MM.1S (cell line): ENCODE data around the gene IFNW1.

Source experiments
- DNase-seq: peaks from one replicate; pipeline ENCODE4 v3.0.0-alpha.2; 2015
- H2AFZ ChIP-seq: fragments of 300-600 bp; sonication (generic); 2 replicates; pipeline ENCODE4 v1.6.0; 2016; ENCODE audit warnings: antibody characterized with exemption, low read length
- H3F3A ChIP-seq: fragments of 300-600 bp; sonication (generic); 2 replicates; pipeline ENCODE4 v1.6.1; 2016; ENCODE audit warnings: mild to moderate bottlenecking, antibody characterized with exemption, low read length, moderate library complexity, mixed read lengths; ENCODE audit not compliant: insufficient read depth
- H3K27ac ChIP-seq: fragments of 300-600 bp; sonication (generic); 2 replicates; pipeline ENCODE4 v1.5.1; 2016; ENCODE audit warnings: mild to moderate bottlenecking, low read length
- H3K27me3 ChIP-seq: fragments of 300-600 bp; sonication (generic); replicated peaks from 2 replicates; pipeline ENCODE4 v1.6.0; 2016; ENCODE audit warnings: low read length; ENCODE audit not compliant: insufficient read depth
- H3K36me3 ChIP-seq: fragments of 300-600 bp; sonication (generic); replicated peaks from 2 replicates; pipeline ENCODE4 v1.6.1; 2016; ENCODE audit warnings: mild to moderate bottlenecking, low read length, mixed read lengths; ENCODE audit not compliant: insufficient read depth
- H3K4me1 ChIP-seq: fragments of 300-600 bp; sonication (generic); 2 replicates; pipeline ENCODE4 v1.6.1; 2016; ENCODE audit warnings: low read length, mixed read lengths
- H3K4me2 ChIP-seq: fragments of 300-600 bp; sonication (generic); 2 replicates; pipeline ENCODE4 v1.6.0; 2016; ENCODE audit warnings: low read depth, low read length
- H3K4me3 ChIP-seq: fragments of 300-600 bp; sonication (generic); 2 replicates; pipeline ENCODE4 v1.5.1; 2016; ENCODE audit warnings: low read length, mixed read lengths
- H3K79me2 ChIP-seq: fragments of 300-600 bp; sonication (generic); 2 replicates; pipeline ENCODE4 v1.6.1; 2016; ENCODE audit warnings: mixed run types, low read length, mixed read lengths
- H3K9ac ChIP-seq: fragments of 300-600 bp; sonication (generic); 2 replicates; pipeline ENCODE4 v1.6.1; 2016; ENCODE audit warnings: low read length, mixed read lengths
- H3K9me2 ChIP-seq: fragments of 300-600 bp; sonication (generic); replicated peaks from 2 replicates; pipeline ENCODE4 v1.6.1; 2016; ENCODE audit warnings: mild to moderate bottlenecking, low read length, mixed read lengths; ENCODE audit not compliant: insufficient read depth
- H3K9me3 ChIP-seq: fragments of 300-600 bp; sonication (generic); replicated peaks from 2 replicates; pipeline ENCODE4 v1.6.1; 2016; ENCODE audit warnings: mild to moderate bottlenecking, low read length, mixed read lengths; ENCODE audit not compliant: insufficient read depth
- H4K20me1 ChIP-seq: fragments of 300-600 bp; sonication (generic); 2 replicates; pipeline ENCODE4 v1.6.1; 2016; ENCODE audit warnings: mild to moderate bottlenecking, low read length, moderate library complexity, mixed read lengths; ENCODE audit not compliant: insufficient read depth
- CTCF ChIP-seq: fragments of 300-600 bp; sonication (generic); IDR thresholded peaks from 2 replicates; pipeline ENCODE4 v1.5.1; 2016; ENCODE audit warnings: antibody characterized with exemption, low read length, mixed read lengths
- EZH2 ChIP-seq: fragments of 300-600 bp; sonication (generic); optimal IDR thresholded peaks from 2 replicates; pipeline ENCODE3; 2017; ENCODE audit warnings: low read depth, mild to moderate bottlenecking, antibody characterized with exemption, low read length, mixed read lengths
- EZH2phosphoT487 ChIP-seq: fragments of 300-600 bp; sonication (generic); IDR thresholded peaks from 2 replicates; pipeline ENCODE4 v1.6.1; 2018; ENCODE audit warnings: antibody characterized with exemption, low read length

IFNW1 gene

GRCh38 chr9:21153336-21154017, 11.8 kb upstream of the IFNW1 start:
- TF ChIP-seq EZH2phosphoT487: no peak
- no peak for TF ChIP-seq CTCF
- no peak for TF ChIP-seq EZH2
- Histone ChIP-seq H3K36me3 (no peaks in the 10 kb centered on the region), H4K20me1 (no peaks in the 10 kb centered on the region), H3K4me3 (no peak overlapping the region), H3K9me2 (no peaks in the 10 kb centered on the region), H3K9ac (no peak overlapping the region), H3K4me2 (no peak overlapping the region), H3K79me2 (no peaks in the 10 kb centered on the region), H3K27ac (no peak overlapping the region), H2AFZ (0 out of 2 replicates have a peak overlapping the region, but pooled peaks have one; percentile 38), H3K4me1 (no peaks in the 10 kb centered on the region), H3K27me3 (no peaks in the 10 kb centered on the region), H3F3A (no peaks in the 10 kb centered on the region), H3K9me3 (no peaks in the 10 kb centered on the region)
- no peak for DNase-seq

- no peaks in the 10 kb centered on the region for H3K9me3 ChIP-seq
- H3K9ac ChIP-seq: no peak overlapping the region
- no peaks in the 10 kb centered on the region for H3K36me3 ChIP-seq
- H3K27me3 ChIP-seq: no peaks in the 10 kb centered on the region
- TF ChIP-seq EZH2 (no peak), CTCF (no peak), EZH2phosphoT487 (no peak)
- H3F3A ChIP-seq: no peaks in the 10 kb centered on the region
- H3K27ac ChIP-seq: no peak overlapping the region; the same call in 1 of the 2 replicates
- no peaks in the 10 kb centered on the region for H4K20me1 ChIP-seq
- peaks cover 17% of the 10 kb centered on the region; the same call in 1 of the 2 replicates for H3K4me1 ChIP-seq
- H3K79me2 ChIP-seq: no peaks in the 10 kb centered on the region
- H3K9me2 ChIP-seq: no peaks in the 10 kb centered on the region
- H3K4me2 ChIP-seq: peak overlapping the region; percentile 19; the same call in 1 of the 2 replicates
- H3K4me3 ChIP-seq: no peak overlapping the region
- peak; percentile 41 for DNase-seq
- no peak overlapping the region for H2AFZ ChIP-seq
These were observed 3.0 kb upstream of the IFNW1 start for GRCh38 chr9:21144603-21145002.

- H3K27ac ChIP-seq: no peak overlapping the region
- no peak overlapping the region for H2AFZ ChIP-seq
- H3F3A ChIP-seq: no peaks in the 10 kb centered on the region
- DNase-seq: no peak
- H3K4me1 ChIP-seq: peaks cover 7% of the 10 kb centered on the region; the same call in 1 of the 2 replicates
- TF ChIP-seq EZH2phosphoT487 (no peak), CTCF (no peak), EZH2 (no peak)
- no peaks in the 10 kb centered on the region for H4K20me1 ChIP-seq
- no peaks in the 10 kb centered on the region for H3K36me3 ChIP-seq
- no peak overlapping the region for H3K4me2 ChIP-seq
- H3K9me2 ChIP-seq: no peaks in the 10 kb centered on the region
- no peak overlapping the region for H3K4me3 ChIP-seq
- no peaks in the 10 kb centered on the region for H3K27me3 ChIP-seq
- no peaks in the 10 kb centered on the region for H3K9me3 ChIP-seq
- no peaks in the 10 kb centered on the region for H3K79me2 ChIP-seq
- H3K9ac ChIP-seq: no peak overlapping the region
These were observed 4.6 kb downstream of the IFNW1 start for GRCh38 chr9:21137020-21137419.
